IMR-90 (cell line): Measurements from ENCODE around the gene BCL7A. TPM values are rescaled to one million over a fixed set of nuclear protein-coding genes. Genes with fewer than 3 reads are reported as not detected.

Experiments used
- ATAC-seq: fragments of 200-7000 bp; cut with Tn5 transposase; 2 replicates; pipeline ENCODE4 v1.9.1; 2020; ENCODE audit warnings: low read depth, mild to moderate bottlenecking, moderate library complexity
- BruUV-seq: library from RNA; stranded (reverse); fragments of 400-500 nt; replicated peaks from 2 replicates; lab custom pipeline; 2021; lab: Mats Ljungman, UMichigan
- CTCF ChIA-PET: fragments of 300-600 bp; formaldehyde crosslinking; extraction: SDS; loops from one replicate; lab custom pipeline; 2021; ENCODE audit warnings: antibody characterized with exemption; lab: Yijun Ruan, JAX
- POLR2A ChIA-PET: fragments of 300-600 bp; sonication (Branson Sonifier 250); formaldehyde crosslinking; loops from one replicate; lab custom pipeline; 2022; ENCODE audit warnings: antibody characterized with exemption; ENCODE audit not compliant: unreplicated experiment; lab: Charles Lee
- DNase-seq: peaks from one replicate; pipeline ENCODE4 v3.0.0; 2013
- H2AFZ ChIP-seq: replicated peaks from 2 replicates; pipeline ENCODE3; 2013; ENCODE audit warnings: low read length, mild to moderate bottlenecking; ENCODE audit not compliant: poor library complexity
- H2AK5ac ChIP-seq: 2 replicates; pipeline ENCODE4 v1.6.1; 2013; ENCODE audit warnings: low read depth, low read length, inconsistent platforms
- H2AK9ac ChIP-seq: replicated peaks from 2 replicates; pipeline ENCODE3; 2013; ENCODE audit warnings: mild to moderate bottlenecking, low read depth, low read length, moderate library complexity; ENCODE audit not compliant: poor library complexity
- H2BK120ac ChIP-seq: 2 replicates; pipeline ENCODE4 v1.6.1; 2013; ENCODE audit warnings: low read depth, low read length, inconsistent platforms
- H2BK15ac ChIP-seq: 3 replicates; pipeline ENCODE4 v1.6.1; 2013; ENCODE audit warnings: low read depth, low read length, inconsistent platforms
- H2BK20ac ChIP-seq: 2 replicates; pipeline ENCODE4 v1.6.1; 2013; ENCODE audit warnings: low read depth, mild to moderate bottlenecking, inconsistent platforms, low read length, moderate library complexity
- H2BK5ac ChIP-seq: 2 replicates; pipeline ENCODE4 v1.6.1; 2013; ENCODE audit warnings: mild to moderate bottlenecking, low read depth, low read length, inconsistent platforms; ENCODE audit not compliant: poor library complexity, severe bottlenecking
- H3K14ac ChIP-seq: replicated peaks from 2 replicates; pipeline ENCODE4 v1.6.1; 2013; ENCODE audit warnings: low read depth, low read length, inconsistent platforms
- H3K18ac ChIP-seq: 2 replicates; pipeline ENCODE4 v1.6.1; 2013; ENCODE audit warnings: low read depth, low read length, control low read depth
- H3K23ac ChIP-seq: 2 replicates; pipeline ENCODE4 v1.6.1; 2013; ENCODE audit warnings: low read depth, low read length, inconsistent platforms
- H3K27ac ChIP-seq: 2 replicates; pipeline ENCODE4 v1.5.1; 2013; ENCODE audit warnings: mild to moderate bottlenecking, control low read depth, low read length; ENCODE audit not compliant: insufficient read depth
- H3K27me3 ChIP-seq: 2 replicates; pipeline ENCODE4 v1.6.1; 2013; ENCODE audit warnings: low read length; ENCODE audit not compliant: control insufficient read depth, insufficient read depth
- H3K36me3 ChIP-seq: 2 replicates; pipeline ENCODE4 v1.6.1; 2013; ENCODE audit warnings: low read length, mixed read lengths; ENCODE audit not compliant: control insufficient read depth, insufficient read depth
- H3K4ac ChIP-seq: 2 replicates; pipeline ENCODE4 v1.6.1; 2013; ENCODE audit warnings: low read depth, low read length, inconsistent platforms
- H3K4me1 ChIP-seq: 2 replicates; pipeline ENCODE4 v1.6.1; 2013; ENCODE audit warnings: low read length, mixed read lengths; ENCODE audit not compliant: control insufficient read depth, insufficient read depth
- H3K4me2 ChIP-seq: 2 replicates; pipeline ENCODE4 v1.6.1; 2013; ENCODE audit warnings: low read depth, mild to moderate bottlenecking, control low read depth, low read length, moderate library complexity
- H3K4me3 ChIP-seq: 2 replicates; pipeline ENCODE4 v1.5.1; 2013; ENCODE audit warnings: low read depth, mild to moderate bottlenecking, control low read depth, low read length, moderate library complexity; ENCODE audit not compliant: insufficient read depth
- H3K56ac ChIP-seq: 2 replicates; pipeline ENCODE4 v1.6.1; 2013; ENCODE audit warnings: low read length, inconsistent platforms; ENCODE audit not compliant: insufficient read depth; ENCODE audit errors: extremely low read depth
- H3K79me1 ChIP-seq, 2 experiments: 2 replicates each; pipeline ENCODE4 v1.6.1; 2013; ENCODE audit warnings: low read length in 2 of 2, inconsistent platforms in 1 of 2, low read depth in 1 of 2
- H3K9ac ChIP-seq: 2 replicates; pipeline ENCODE4 v1.6.1; 2013; ENCODE audit warnings: low read depth, low read length, control low read depth
- H3K9me1 ChIP-seq: 2 replicates; pipeline ENCODE4 v1.6.1; 2013; ENCODE audit warnings: low read length, inconsistent platforms; ENCODE audit not compliant: insufficient read depth
- H3K9me3 ChIP-seq: 2 replicates; pipeline ENCODE4 v1.6.1; 2013; ENCODE audit warnings: low read length; ENCODE audit not compliant: control insufficient read depth, insufficient read depth
- H4K20me1 ChIP-seq: 2 replicates; pipeline ENCODE4 v1.6.1; 2013; ENCODE audit warnings: low read length, inconsistent platforms; ENCODE audit not compliant: insufficient read depth
- H4K5ac ChIP-seq: 2 replicates; pipeline ENCODE4 v1.6.1; 2013; ENCODE audit warnings: mild to moderate bottlenecking, low read depth, low read length, control low read depth
- H4K8ac ChIP-seq, 2 experiments: 2 replicates each; pipeline ENCODE4 v1.6.1; 2013; ENCODE audit warnings: low read depth in 2 of 2, low read length in 2 of 2, control low read depth in 1 of 2, inconsistent platforms in 1 of 2
- H4K91ac ChIP-seq: 2 replicates; pipeline ENCODE4 v1.6.1; 2013; ENCODE audit warnings: low read depth, low read length, inconsistent platforms; ENCODE audit not compliant: insufficient read depth
- BHLHE40 ChIP-seq: fragments of 150-350 bp; IDR thresholded peaks from 2 replicates; pipeline ENCODE4 v1.6.1; 2016; ENCODE audit warnings: mild to moderate bottlenecking, low read depth, low read length
- CTCF ChIP-seq: conservative IDR thresholded peaks from 2 replicates; pipeline ENCODE4 v1.5.1; 2012; ENCODE audit warnings: mild to moderate bottlenecking, low read depth, low read length, improper control_type of control experiment
- MAZ ChIP-seq: IDR thresholded peaks from 2 replicates; pipeline ENCODE4 v1.6.1; 2012; ENCODE audit warnings: low read depth, mild to moderate bottlenecking, low read length, improper control_type of control experiment, moderate library complexity, borderline replicate concordance
- MXI1 ChIP-seq: IDR thresholded peaks from 2 replicates; pipeline ENCODE4 v1.6.1; 2012; ENCODE audit warnings: low read depth, mild to moderate bottlenecking, low read length, moderate library complexity, borderline replicate concordance
- whole genome bisulfite sequencing, 2 experiments: methylation state at CpG; one replicate each; pipeline versions ENCODE4 v1.1.5 to v1.1.7; 2013; ENCODE audit warnings: missing lambda C conversion rate in 2 of 2; ENCODE audit not compliant: insufficient read length in 1 of 2; ENCODE audit errors: extremely low coverage in 2 of 2; 5-methylcytosine and 5-hydroxymethylcytosine counted together
- dilution Hi-C: fragments of 300-500 bp; cut with HindIII; formaldehyde crosslinking; loops from one replicate; pipeline ENCODE4 v1.14.3; 2018; ENCODE audit warnings: low sequenced_read_pairs; ENCODE audit not compliant: unreplicated experiment
- in situ Hi-C: fragments of 300-500 bp; cut with MboI; formaldehyde crosslinking; loops from 3 replicates; pipeline ENCODE4 v1.14.3; 2019; ENCODE audit warnings: low sequenced_read_pairs, inconsistent platforms, mixed read lengths
- intact Hi-C: fragments of 100-400 bp; cut with micrococcal nuclease; formaldehyde crosslinking; loops from 2 replicates; pipeline ENCODE4 v1.10.0; 2022
- polyA plus RNA-seq, 3 experiments: library from polyadenylated mRNA; depleted of rRNA; stranded (reverse); fragments of >200 nt; gene quantifications; 2 replicates each; pipeline ENCODE4 v1.2.3, GENCODE V29; 2012; ENCODE audit warnings: low replicate concordance in 1 of 3
- total RNA-seq: library from RNA; depleted of rRNA; stranded (reverse); fragments of >200 nt; gene quantifications from 2 replicates; pipeline ENCODE4 v1.2.3, GENCODE V29; 2012; rRNA removed

Gene BCL7A
- total and polyA plus RNA-seq, 2 of the 4 experiments (the other 2 are of a cell fraction): 5.6 to 7.9 TPM

- Histone ChIP-seq H3K9me1 (peaks cover 15% of the 10 kb centered on the region), H2BK5ac (no peak overlapping the region), H3K4ac (no peak overlapping the region), H3K79me1 (peaks cover 20 to 55% of the 10 kb centered on the region in 2 experiments), H3K27me3 (no peaks in the 10 kb centered on the region), H4K5ac (no peak overlapping the region), H3K14ac (no peak overlapping the region), H3K36me3 (peaks cover 6% of the 10 kb centered on the region; the same call in 1 of the 2 replicates), H3K56ac (no peak overlapping the region), H3K9me3 (no peaks in the 10 kb centered on the region), H3K9ac (no peak overlapping the region), H4K20me1 (peaks cover 23% of the 10 kb centered on the region), H2AFZ (no peak overlapping the region), H2BK15ac (no peak overlapping the region), H3K4me3 (no peak overlapping the region), H2BK20ac (no peak overlapping the region), H2AK5ac (no peak overlapping the region), H3K4me1 (peaks cover 13% of the 10 kb centered on the region), H3K4me2 (no peak overlapping the region), H2AK9ac (no peak overlapping the region), H3K18ac (no peak overlapping the region), H3K27ac (no peak overlapping the region), H4K8ac (no peak overlapping the region), H4K91ac (no peak overlapping the region), H3K23ac (no peak overlapping the region), H2BK120ac (no peak overlapping the region)
- no TSS peak for BruUV-seq
- ChIA-PET CTCF (interaction anchor here (0.6 kb wide), 1 partner anchor 145 kb away, joined by 3 read pairs; no protein-coding TSS in a partner anchor), POLR2A (no interaction called here)
- WGBS, 2 experiments: no CpG with 5 or more reads among the region's 2 CpGs
- no peak for TF ChIP-seq BHLHE40
- no peak for TF ChIP-seq MAZ
- no peak for TF ChIP-seq MXI1
- no peak for TF ChIP-seq CTCF
- intact Hi-C loops: no loop called here
- DNase-seq (no peak), ATAC-seq (no peak)
- in situ Hi-C loops: no loop called here
- dilution Hi-C loops: no loop called here
Measured at GRCh38 chr12:122111089-122111641, 89.5 kb downstream of the BCL7A start.

Other genes with a start within 250 kb of the BCL7A start
- gene RHOF, start 228.2 kb upstream of the BCL7A start, total RNA-seq: 3.0 and 3.9 TPM in 2 replicates
- gene RHOF, start 228.2 kb upstream of the BCL7A start, polyA plus RNA-seq (2012; rRNA removed): 5.1 and 5.3 TPM in 2 replicates
- 0.83 and 0.90 TPM in 2 replicates for gene SETD1B, start 217.9 kb upstream of the BCL7A start, total RNA-seq
- gene SETD1B, start 217.9 kb upstream of the BCL7A start, polyA plus RNA-seq (2012; rRNA removed): 5.1 and 5.5 TPM in 2 replicates
- 0.18 TPM in 1 of 2 replicates, not detected in the other for gene HPD, start 163.0 kb upstream of the BCL7A start, total RNA-seq
- 0.14 and 0.15 TPM in 2 replicates for gene HPD, start 163.0 kb upstream of the BCL7A start, polyA plus RNA-seq (2012; rRNA removed)
- 142 and 156 TPM in 2 replicates for gene PSMD9, start 133.1 kb upstream of the BCL7A start, total RNA-seq
- 135 and 138 TPM in 2 replicates for gene PSMD9, start 133.1 kb upstream of the BCL7A start, polyA plus RNA-seq (2012; rRNA removed)
- gene CFAP251, start 103.3 kb upstream of the BCL7A start, total RNA-seq: 9.1 and 9.4 TPM in 2 replicates
- 6.8 and 7.8 TPM in 2 replicates for gene CFAP251, start 103.3 kb upstream of the BCL7A start, polyA plus RNA-seq (2012; rRNA removed)
- 2.7 and 3.1 TPM in 2 replicates for gene MLXIP, start 56.9 kb downstream of the BCL7A start, total RNA-seq
- 9.5 and 10.8 TPM in 2 replicates for gene MLXIP, start 56.9 kb downstream of the BCL7A start, polyA plus RNA-seq (2012; rRNA removed)
- gene IL31, start 152.3 kb downstream of the BCL7A start, total RNA-seq: not detected in 2 replicates
- not detected in 2 replicates for gene IL31, start 152.3 kb downstream of the BCL7A start, polyA plus RNA-seq (2012; rRNA removed)
- 0.36 TPM in 1 of 2 replicates, not detected in the other for gene LRRC43, start 161.2 kb downstream of the BCL7A start, total RNA-seq
- 0.19 and 0.26 TPM in 2 replicates for gene LRRC43, start 161.2 kb downstream of the BCL7A start, polyA plus RNA-seq (2012; rRNA removed)
- gene B3GNT4, start 181.8 kb downstream of the BCL7A start, total RNA-seq: under 0.01 and 0.18 TPM in 2 replicates
- gene B3GNT4, start 181.8 kb downstream of the BCL7A start, polyA plus RNA-seq (2012; rRNA removed): 0.53 and 0.99 TPM in 2 replicates
- 102 and 104 TPM in 2 replicates for gene DIABLO, start 204.2 kb downstream of the BCL7A start, total RNA-seq
- gene DIABLO, start 204.2 kb downstream of the BCL7A start, polyA plus RNA-seq (2012; rRNA removed): 67.0 and 69.7 TPM in 2 replicates
- 20.3 and 21.4 TPM in 2 replicates for gene VPS33A, start 244.6 kb downstream of the BCL7A start, total RNA-seq
- gene VPS33A, start 244.6 kb downstream of the BCL7A start, polyA plus RNA-seq (2012; rRNA removed): 14.0 and 14.3 TPM in 2 replicates